Ovary (tissue), 3 donors: ENCODE data around the gene KNDC1.

Experiments used
- EP300 ChIP-seq: sonication (generic); formaldehyde crosslinking; IDR thresholded peaks from one replicate; pipeline ENCODE4 v1.6.1; 2017; ENCODE audit warnings: antibody characterized with exemption
- POLR2A ChIP-seq: fragments of 450-650 bp; IDR thresholded peaks from one replicate; pipeline ENCODE4 v1.6.1; 2017; ENCODE audit warnings: antibody characterized with exemption, mild to moderate bottlenecking, moderate library complexity
- TF ChIP-seq, protein P1 (sequence below), 3 donors: fragments of 450-650 bp in 2 of 3; fragments of 200-600 bp in 1 of 3; IDR thresholded peaks; one replicate each; pipeline versions ENCODE4 v1.5.1 to v1.8.0; 2016 to 2022; ENCODE audit warnings: antibody characterized with exemption in 3 of 3, mild to moderate bottlenecking in 1 of 3
- donor health status: DM: no; HTN: no; CAD: no.

DNA sequence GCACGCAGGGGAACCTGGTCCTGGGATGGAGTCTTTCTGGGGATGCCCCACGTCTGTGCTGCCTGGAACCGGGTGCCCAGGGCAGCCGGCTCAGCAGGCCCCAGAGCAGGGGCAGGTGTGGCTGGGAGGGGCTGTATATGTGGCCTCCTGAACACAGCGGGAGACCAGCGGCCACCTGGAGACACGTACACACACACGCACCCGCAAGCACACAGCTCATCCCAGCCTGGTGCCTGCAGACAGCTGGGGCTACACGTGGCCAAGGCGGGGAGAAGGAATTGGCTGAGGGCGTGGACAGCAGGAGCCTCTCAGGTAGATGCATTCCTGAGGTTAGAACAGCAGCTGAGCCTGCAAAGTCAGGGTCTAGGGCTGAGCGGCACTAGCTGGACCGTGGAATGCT is 102.7 kb downstream of the KNDC1 start:
- TF ChIP-seq, protein P1, sequence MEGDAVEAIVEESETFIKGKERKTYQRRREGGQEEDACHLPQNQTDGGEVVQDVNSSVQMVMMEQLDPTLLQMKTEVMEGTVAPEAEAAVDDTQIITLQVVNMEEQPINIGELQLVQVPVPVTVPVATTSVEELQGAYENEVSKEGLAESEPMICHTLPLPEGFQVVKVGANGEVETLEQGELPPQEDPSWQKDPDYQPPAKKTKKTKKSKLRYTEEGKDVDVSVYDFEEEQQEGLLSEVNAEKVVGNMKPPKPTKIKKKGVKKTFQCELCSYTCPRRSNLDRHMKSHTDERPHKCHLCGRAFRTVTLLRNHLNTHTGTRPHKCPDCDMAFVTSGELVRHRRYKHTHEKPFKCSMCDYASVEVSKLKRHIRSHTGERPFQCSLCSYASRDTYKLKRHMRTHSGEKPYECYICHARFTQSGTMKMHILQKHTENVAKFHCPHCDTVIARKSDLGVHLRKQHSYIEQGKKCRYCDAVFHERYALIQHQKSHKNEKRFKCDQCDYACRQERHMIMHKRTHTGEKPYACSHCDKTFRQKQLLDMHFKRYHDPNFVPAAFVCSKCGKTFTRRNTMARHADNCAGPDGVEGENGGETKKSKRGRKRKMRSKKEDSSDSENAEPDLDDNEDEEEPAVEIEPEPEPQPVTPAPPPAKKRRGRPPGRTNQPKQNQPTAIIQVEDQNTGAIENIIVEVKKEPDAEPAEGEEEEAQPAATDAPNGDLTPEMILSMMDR (IDR thresholded peaks at IDR 0.05): no peak
- no peak for TF ChIP-seq POLR2A
- no peak for TF ChIP-seq EP300
